Upper lobe of left lung (tissue), 6 donors: ENCODE measurements around the gene MRPL50. TPM values are rescaled to one million over a fixed set of nuclear protein-coding genes. Genes with fewer than 3 reads are reported as not detected.

Source experiments
- ATAC-seq, 2 donors: fragments of 200-7000 bp; cut with Tn5 transposase; one replicate each; pipeline ENCODE4 v1.9.1; 2022; ENCODE audit warnings: mild to moderate bottlenecking in 2 of 2, moderate library complexity in 2 of 2; ENCODE audit not compliant: low FRiP score in 2 of 2
- DNase-seq, 2 donors: peaks; one replicate each; pipeline ENCODE4 v3.0.0-alpha.2; 2019 to 2020
- H3K27ac ChIP-seq, 4 donors: fragments of 200-600 bp; sonication (generic); one replicate each; pipeline ENCODE4 v1.5.1; 2016 to 2019
- H3K27me3 ChIP-seq, 4 donors: fragments of 200-600 bp; sonication (generic); one replicate each; pipeline ENCODE4 v1.5.1; 2017 to 2019
- H3K36me3 ChIP-seq, 4 donors: fragments of 200-600 bp; sonication (generic); one replicate each; pipeline ENCODE4 v1.5.1; 2016 to 2019
- H3K4me1 ChIP-seq, 4 donors: fragments of 200-600 bp; sonication (generic); one replicate each; pipeline ENCODE4 v1.5.1; 2018 to 2019
- H3K4me3 ChIP-seq, 4 donors: fragments of 200-600 bp; sonication (generic); one replicate each; pipeline ENCODE4 v1.5.1; 2017 to 2019; ENCODE audit warnings: mild to moderate bottlenecking in 2 of 4, moderate library complexity in 1 of 4
- H3K9me3 ChIP-seq, 4 donors: fragments of 200-600 bp; sonication (generic); one replicate each; pipeline ENCODE4 v1.5.1; 2018 to 2019
- EP300 ChIP-seq, 4 donors: sonication (generic); formaldehyde crosslinking; IDR thresholded peaks; one replicate each; pipeline ENCODE4 v1.5.1; 2017; ENCODE audit warnings: antibody characterized with exemption in 4 of 4, control low read depth in 2 of 4
- POLR2A ChIP-seq, 4 donors: fragments of 450-650 bp; IDR thresholded peaks; one replicate each; pipeline ENCODE4 v1.5.1; 2016 to 2017; ENCODE audit warnings: antibody characterized with exemption in 4 of 4, mild to moderate bottlenecking in 2 of 4
- POLR2AphosphoS5 ChIP-seq, 2 donors: sonication (generic); formaldehyde crosslinking; IDR thresholded peaks; one replicate each; pipeline ENCODE4 v1.5.1; 2017; ENCODE audit warnings: antibody characterized with exemption in 2 of 2
- WGBS, 2 donors: methylation state at CpG; one replicate each; pipeline ENCODE4 v1.1.5; 2017 to 2018; 5-methylcytosine and 5-hydroxymethylcytosine counted together
- total RNA-seq, 6 donors: library from RNA; depleted of rRNA in 4 of 6; stranded (reverse); fragments of >200 nt in 4 of 6; gene quantifications; one replicate each; pipeline versions ENCODE4 v1.1.0 to v1.2.1, GENCODE V29; 2016 to 2021
- TF ChIP-seq, protein P1 (sequence below), 6 experiments: fragments of 450-650 bp in 4 of 6; fragments of 200-600 bp in 2 of 6; sonication (generic) in 2 of 6; IDR thresholded peaks; one replicate each; pipeline ENCODE4 v1.5.1; 2016 to 2019; ENCODE audit warnings: antibody characterized with exemption in 6 of 6
- donor health status: DM: no; HTN: no; CAD: no; lungs with moderate emphysema.
- donor health status: DM: no; HTN: yes; CAD: no; lungs with severe emphysema.

MRPL50 gene
- total RNA-seq, 6 donors from 2014 or later: 3.9 to 13.4 (median 9.2) TPM

DNA sequence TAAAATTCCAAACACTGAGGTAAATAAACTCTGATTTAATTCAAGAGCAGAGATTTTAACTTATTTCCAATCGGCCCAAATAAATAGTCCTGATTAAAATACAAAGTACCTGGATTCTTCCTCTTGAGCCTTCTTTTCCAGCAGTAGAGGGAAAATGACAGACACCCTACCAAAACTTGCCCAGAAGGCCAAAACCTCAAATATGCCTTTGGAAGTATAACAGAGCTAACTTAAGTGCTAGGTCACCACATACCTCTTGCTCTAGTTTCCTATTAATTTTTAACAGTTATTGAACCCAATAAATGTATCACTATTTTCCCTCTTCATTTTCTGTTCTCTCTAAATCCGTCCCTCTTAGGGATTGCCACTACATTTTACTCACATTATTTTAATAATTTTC lies 15.1 kb downstream of the MRPL50 start:
- H3K27ac ChIP-seq: no peak overlapping the region
- ATAC-seq (no peak), DNase-seq (no peak)
- no peaks in the 10 kb centered on the region for H3K4me1 ChIP-seq
- H3K9me3 ChIP-seq: peaks cover 0 to 10% (median 3%) of the 10 kb centered on the region in 4 donors
- WGBS, 2 donors: 67 to 78% methylated on average over 2 of the region's 2 CpGs
- TF ChIP-seq EP300 (IDR thresholded peaks at IDR 0.05) (no peak), POLR2A (IDR thresholded peaks at IDR 0.05) (no peak), POLR2AphosphoS5 (IDR thresholded peaks at IDR 0.05) (no peak)
- TF ChIP-seq, protein P1, sequence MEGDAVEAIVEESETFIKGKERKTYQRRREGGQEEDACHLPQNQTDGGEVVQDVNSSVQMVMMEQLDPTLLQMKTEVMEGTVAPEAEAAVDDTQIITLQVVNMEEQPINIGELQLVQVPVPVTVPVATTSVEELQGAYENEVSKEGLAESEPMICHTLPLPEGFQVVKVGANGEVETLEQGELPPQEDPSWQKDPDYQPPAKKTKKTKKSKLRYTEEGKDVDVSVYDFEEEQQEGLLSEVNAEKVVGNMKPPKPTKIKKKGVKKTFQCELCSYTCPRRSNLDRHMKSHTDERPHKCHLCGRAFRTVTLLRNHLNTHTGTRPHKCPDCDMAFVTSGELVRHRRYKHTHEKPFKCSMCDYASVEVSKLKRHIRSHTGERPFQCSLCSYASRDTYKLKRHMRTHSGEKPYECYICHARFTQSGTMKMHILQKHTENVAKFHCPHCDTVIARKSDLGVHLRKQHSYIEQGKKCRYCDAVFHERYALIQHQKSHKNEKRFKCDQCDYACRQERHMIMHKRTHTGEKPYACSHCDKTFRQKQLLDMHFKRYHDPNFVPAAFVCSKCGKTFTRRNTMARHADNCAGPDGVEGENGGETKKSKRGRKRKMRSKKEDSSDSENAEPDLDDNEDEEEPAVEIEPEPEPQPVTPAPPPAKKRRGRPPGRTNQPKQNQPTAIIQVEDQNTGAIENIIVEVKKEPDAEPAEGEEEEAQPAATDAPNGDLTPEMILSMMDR (IDR thresholded peaks at IDR 0.05): no peak
- peaks cover 0 to 4% (median 0%) of the 10 kb centered on the region in 4 donors for H3K36me3 ChIP-seq
- H3K4me3 ChIP-seq: no peak overlapping the region
- no peaks in the 10 kb centered on the region for H3K27me3 ChIP-seq

DNA sequence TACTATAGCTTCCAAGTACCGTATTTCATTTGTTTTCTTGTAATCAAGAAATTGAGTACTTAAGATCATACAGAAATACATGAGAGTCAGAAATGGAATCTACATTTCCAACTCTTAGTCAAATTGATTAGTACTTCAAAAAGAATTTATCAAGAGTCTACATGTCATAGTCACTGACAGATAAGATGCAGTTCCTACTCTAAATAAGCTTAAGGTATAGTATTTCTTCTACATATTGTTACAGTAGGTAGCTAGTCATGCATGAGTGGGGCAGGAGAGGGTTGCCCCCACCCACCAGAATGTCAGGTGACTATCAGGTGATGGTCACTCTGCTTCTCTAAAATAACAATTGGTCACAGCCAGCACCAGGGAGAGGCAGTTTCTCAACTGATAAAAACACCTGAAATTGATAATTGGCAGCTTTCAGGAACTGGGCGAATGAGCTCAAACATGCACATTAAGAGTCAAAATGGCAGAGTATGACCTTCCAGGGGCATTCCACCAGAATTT lies 16.5 kb downstream of the MRPL50 start:
- 88 to 92% methylated on average over 2 of the region's 2 CpGs for WGBS, 2 donors
- ATAC-seq (no peak), DNase-seq (no peak)
- Histone ChIP-seq H3K4me1 (no peaks in the 10 kb centered on the region), H3K36me3 (no peaks in the 10 kb centered on the region), H3K9me3 (peaks cover 0 to 10% (median 3%) of the 10 kb centered on the region in 4 donors), H3K27ac (no peak overlapping the region), H3K27me3 (no peaks in the 10 kb centered on the region), H3K4me3 (no peak overlapping the region)
- TF ChIP-seq EP300 (IDR thresholded peaks at IDR 0.05) (no peak), POLR2A (IDR thresholded peaks at IDR 0.05) (no peak), POLR2AphosphoS5 (IDR thresholded peaks at IDR 0.05) (no peak)
- TF ChIP-seq, protein P1 (IDR thresholded peaks at IDR 0.05): no peak

DNA sequence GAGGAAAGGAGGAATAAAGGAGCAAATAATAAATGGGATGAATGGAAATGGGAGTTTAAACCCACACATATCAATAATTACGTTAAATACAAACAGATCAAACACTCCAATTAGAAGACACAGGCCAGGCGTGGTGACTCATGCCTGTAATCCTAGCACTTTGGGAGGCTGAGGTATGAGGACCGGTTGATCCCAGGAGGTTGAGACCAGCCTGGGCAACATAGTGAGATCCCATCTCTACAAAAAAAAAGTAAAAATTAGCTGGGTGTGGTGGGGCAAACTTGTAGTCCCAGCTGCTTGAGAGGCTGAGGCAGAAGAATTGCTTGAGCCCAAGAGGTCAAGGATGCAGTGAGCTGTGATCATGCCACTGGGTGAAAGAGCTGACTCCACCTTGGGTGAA lies 17.3 kb downstream of the MRPL50 start:
- no peak overlapping the region for H3K4me3 ChIP-seq
- no peak overlapping the region for H3K27ac ChIP-seq
- ATAC-seq (no peak), DNase-seq (no peak)
- H3K36me3 ChIP-seq: no peaks in the 10 kb centered on the region
- H3K27me3 ChIP-seq: no peaks in the 10 kb centered on the region
- H3K4me1 ChIP-seq: no peaks in the 10 kb centered on the region
- 85 to 95% methylated on average over 3 of the region's 3 CpGs for WGBS, 2 donors
- peaks cover 0 to 10% (median 3%) of the 10 kb centered on the region in 4 donors for H3K9me3 ChIP-seq
- TF ChIP-seq POLR2AphosphoS5 (IDR thresholded peaks at IDR 0.05): no peak
- no peak for TF ChIP-seq EP300 (IDR thresholded peaks at IDR 0.05)
- TF ChIP-seq, protein P1 (IDR thresholded peaks at IDR 0.05): no peak
- no peak for TF ChIP-seq POLR2A (IDR thresholded peaks at IDR 0.05)

DNA sequence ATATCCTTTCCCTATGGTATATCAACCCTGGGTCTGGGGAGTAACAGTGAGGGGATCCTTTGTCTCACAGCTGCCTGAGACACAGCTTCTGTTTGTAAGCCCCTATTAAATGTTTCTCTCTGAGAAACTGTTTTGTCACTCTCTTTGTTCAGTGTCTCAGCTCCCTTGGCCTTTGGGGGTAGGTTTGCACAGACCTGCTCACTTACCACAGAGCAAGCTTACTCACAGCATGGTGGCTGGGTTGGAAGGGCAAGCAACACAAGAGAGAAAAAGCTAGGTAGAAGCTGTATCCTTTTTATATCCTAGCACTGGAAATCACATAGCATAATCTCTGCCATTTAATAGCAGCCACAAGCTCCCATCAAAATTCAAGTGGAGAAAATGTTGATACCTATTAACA lies 18.1 kb downstream of the MRPL50 start:
- Histone ChIP-seq H3K27ac (no peak overlapping the region), H3K27me3 (no peaks in the 10 kb centered on the region), H3K9me3 (peaks cover 0 to 7% (median 3%) of the 10 kb centered on the region in 4 donors), H3K4me1 (no peaks in the 10 kb centered on the region), H3K4me3 (no peak overlapping the region), H3K36me3 (no peaks in the 10 kb centered on the region)
- DNase-seq: no peak
- TF ChIP-seq EP300 (IDR thresholded peaks at IDR 0.05) (no peak), POLR2A (IDR thresholded peaks at IDR 0.05) (no peak), POLR2AphosphoS5 (IDR thresholded peaks at IDR 0.05) (no peak)
- TF ChIP-seq, protein P1 (IDR thresholded peaks at IDR 0.05): no peak
- no peak for ATAC-seq
